Activated naive CD4-positive, alpha-beta T cell treated with anti-CD3 and anti-CD28 coated beads, Interleukin-2, amount 50 U/mL, for 24 hours (primary cell): ENCODE results near the gene STXBP6.
"Not testable (repeated sequence)": the region's sequence is repeated elsewhere in the genome, so short reads cannot be mapped to it uniquely, and the experiment has no call there.

Experiments used
- H3K27ac Mint-ChIP-seq: one replicate; pipeline ENCODE4 v1.8.0; 2021; ENCODE audit warnings: mild to moderate bottlenecking, mixed read lengths
- H3K27me3 Mint-ChIP-seq: one replicate; pipeline ENCODE4 v1.8.0; 2021; ENCODE audit warnings: mixed read lengths
- H3K36me3 Mint-ChIP-seq: one replicate; pipeline ENCODE4 v1.8.0; 2021; ENCODE audit warnings: mixed read lengths
- H3K4me1 Mint-ChIP-seq: one replicate; pipeline ENCODE4 v1.8.0; 2021; ENCODE audit warnings: mixed read lengths
- H3K4me3 Mint-ChIP-seq: one replicate; pipeline ENCODE4 v1.8.0; 2021; ENCODE audit warnings: mild to moderate bottlenecking, mixed read lengths
- H3K9me3 Mint-ChIP-seq: one replicate; pipeline ENCODE4 v1.8.0; 2021; ENCODE audit warnings: mixed read lengths

STXBP6 gene

DNA sequence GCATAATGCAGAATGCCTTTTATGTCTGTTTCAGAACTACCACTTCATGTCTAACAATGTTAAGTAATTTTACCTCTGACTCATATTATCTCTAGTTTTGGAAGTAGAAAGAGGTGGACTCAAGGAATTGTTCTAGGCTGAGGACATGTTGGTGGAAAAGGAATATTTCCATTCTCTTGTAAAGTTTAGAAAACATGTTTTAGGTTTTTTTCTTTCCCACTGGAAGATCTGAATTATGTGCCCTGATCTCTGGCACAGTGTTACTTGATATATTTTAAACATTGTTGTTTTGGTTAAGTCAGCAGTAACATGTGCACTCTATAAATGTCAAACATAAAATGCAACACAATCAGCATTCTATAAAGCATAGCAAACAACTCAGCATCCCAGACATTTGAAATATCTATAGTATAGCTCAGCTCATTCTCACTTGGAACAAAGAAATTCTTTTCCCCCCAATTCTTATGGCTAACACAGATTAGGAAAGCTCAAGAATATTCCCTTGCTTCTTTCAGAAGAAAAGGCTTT is 202.3 kb downstream of the STXBP6 start:
- H3K9me3 Mint-ChIP-seq, result no peaks in the 10 kb centered on the region
- H3K4me1 Mint-ChIP-seq, result no peaks in the 10 kb centered on the region
- no peaks in the 10 kb centered on the region for H3K36me3 Mint-ChIP-seq
- no peak overlapping the region for H3K4me3 Mint-ChIP-seq
- H3K27me3 Mint-ChIP-seq, result peaks cover 14% of the 10 kb centered on the region
- H3K27ac Mint-ChIP-seq, result no peak overlapping the region

DNA sequence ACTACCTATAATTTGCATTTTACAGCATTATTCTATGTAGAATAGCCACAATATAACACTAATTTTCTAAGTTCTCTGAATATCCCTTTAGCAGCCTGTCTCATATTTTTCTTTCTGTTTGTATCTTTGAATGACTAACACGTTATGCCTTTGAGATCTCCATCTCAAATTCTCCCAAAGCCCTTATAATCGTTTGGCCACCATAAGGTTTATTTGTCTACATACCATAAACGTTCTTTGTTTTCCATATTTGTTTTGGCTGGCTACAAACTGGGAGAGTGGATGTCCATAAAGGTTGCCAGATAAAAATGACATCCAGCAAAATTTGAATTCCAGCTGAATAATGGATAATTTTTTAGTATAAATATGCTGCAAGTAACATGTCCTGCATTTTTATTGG is 203.7 kb downstream of the STXBP6 start:
- Mint-ChIP-seq H3K27me3 (peaks cover 14% of the 10 kb centered on the region), H3K36me3 (no peaks in the 10 kb centered on the region), H3K4me3 (no peak overlapping the region), H3K9me3 (no peaks in the 10 kb centered on the region), H3K4me1 (no peaks in the 10 kb centered on the region), H3K27ac (no peak overlapping the region)

DNA sequence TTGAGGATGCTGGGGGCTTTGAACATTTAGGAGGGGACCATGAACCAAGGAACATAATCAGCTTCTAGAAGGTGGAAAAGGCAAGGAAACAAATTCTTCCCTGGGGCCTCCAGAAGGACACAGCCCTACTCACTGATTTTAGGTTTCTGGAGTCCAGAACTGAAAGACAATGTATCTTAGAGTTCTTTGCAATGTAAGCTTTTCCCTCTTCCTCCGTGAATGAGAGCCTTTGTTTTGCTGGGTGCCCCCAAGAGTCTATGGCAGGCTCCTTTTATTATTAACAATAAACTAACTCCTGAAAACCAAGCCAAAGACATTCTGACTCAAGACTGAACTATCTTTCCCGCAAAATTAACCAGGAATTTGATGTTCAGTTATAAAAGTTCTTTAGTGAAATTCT is 204.1 kb downstream of the STXBP6 start:
- Mint-ChIP-seq H3K36me3 (no peaks in the 10 kb centered on the region), H3K4me1 (no peaks in the 10 kb centered on the region), H3K27me3 (peaks cover 14% of the 10 kb centered on the region), H3K9me3 (no peaks in the 10 kb centered on the region), H3K4me3 (no peak overlapping the region), H3K27ac (no peak overlapping the region)

DNA sequence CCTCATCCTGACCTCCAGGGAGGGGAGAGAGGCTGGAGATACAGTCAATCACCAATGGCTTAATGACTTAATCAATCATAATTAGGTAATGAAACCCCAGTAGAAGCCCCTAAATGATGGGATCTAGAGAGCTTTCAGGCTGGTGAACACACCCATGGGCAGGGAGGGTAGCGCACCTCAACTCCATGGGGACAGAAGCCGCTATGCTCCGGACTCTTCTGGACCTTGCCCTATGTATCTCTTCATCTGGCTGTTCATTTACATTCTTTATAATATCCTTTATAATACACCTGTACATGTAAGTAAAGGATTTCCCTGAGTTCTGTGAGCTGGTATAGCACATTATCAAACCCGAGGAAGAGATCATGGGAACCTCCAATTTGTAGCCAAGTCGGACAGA is 205.9 kb downstream of the STXBP6 start:
- Mint-ChIP-seq H3K9me3 (no peaks in the 10 kb centered on the region), H3K4me3 (no peak overlapping the region), H3K27ac (no peak overlapping the region), H3K36me3 (no peaks in the 10 kb centered on the region), H3K27me3 (peaks cover 14% of the 10 kb centered on the region), H3K4me1 (no peaks in the 10 kb centered on the region)

DNA sequence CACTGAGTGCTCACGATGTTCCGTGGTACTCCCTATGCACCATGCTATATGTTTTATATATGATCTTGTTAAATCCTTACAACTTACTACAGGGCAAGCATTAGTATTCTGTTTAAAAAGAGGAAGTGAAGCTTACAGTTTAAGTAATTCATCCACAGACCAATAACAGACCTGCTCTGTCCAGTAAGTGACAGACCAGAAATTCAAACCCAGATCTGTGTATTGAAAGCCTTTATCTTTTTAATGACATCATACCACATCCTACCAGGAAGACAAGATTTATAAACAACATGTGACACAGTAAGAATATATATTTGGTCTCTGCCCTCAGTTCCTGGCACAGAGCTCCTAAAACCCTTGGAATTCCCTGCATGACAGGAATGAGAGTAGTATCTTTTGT is 206.5 kb downstream of the STXBP6 start:
- Mint-ChIP-seq H3K27me3 (peaks cover 14% of the 10 kb centered on the region), H3K27ac (no peak overlapping the region)

DNA sequence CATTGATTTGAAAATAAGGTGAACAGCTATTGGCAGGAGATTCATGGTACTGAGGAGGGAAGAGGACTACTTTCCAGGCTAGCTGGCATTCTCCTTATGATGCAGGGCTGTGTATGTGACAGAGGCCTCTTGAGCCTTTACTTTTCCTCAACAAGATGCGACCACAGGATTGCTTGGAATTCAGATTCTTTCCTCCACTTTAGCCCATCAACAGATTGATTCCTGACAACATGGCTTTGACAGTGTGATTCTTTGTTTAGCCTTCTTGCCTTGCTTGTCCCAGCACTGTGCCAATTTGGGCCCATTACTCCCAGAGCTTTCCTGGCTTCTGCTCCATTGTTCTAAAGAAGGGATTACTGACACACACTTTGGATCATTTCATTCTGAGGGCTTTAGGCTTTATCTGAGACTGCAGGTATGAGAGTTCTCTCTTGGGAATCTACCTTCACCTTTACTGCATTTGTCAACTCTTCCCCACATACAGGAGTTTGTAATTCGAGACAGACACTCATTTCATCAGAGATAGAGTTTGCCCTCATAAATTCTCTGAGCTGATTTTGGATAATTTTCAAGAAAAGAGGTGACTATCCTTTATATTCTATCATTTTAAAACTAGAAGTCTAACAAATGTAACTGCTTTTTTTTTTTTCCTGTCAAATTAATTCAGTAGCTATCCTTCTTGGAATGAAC is 209.6 kb downstream of the STXBP6 start:
- H3K27me3 Mint-ChIP-seq, result peaks cover 10% of the 10 kb centered on the region
- H3K27ac Mint-ChIP-seq, result no peak overlapping the region
- H3K9me3 Mint-ChIP-seq, result no peaks in the 10 kb centered on the region
- no peaks in the 10 kb centered on the region for H3K4me1 Mint-ChIP-seq
- H3K36me3 Mint-ChIP-seq, result no peaks in the 10 kb centered on the region
- H3K4me3 Mint-ChIP-seq, result no peak overlapping the region

More for the DNA sequence above, 206.5 kb downstream of the STXBP6 start:
- Mint-ChIP-seq H3K9me3 (no peaks in the 10 kb centered on the region), H3K4me1 (no peaks in the 10 kb centered on the region), H3K4me3 (no peak overlapping the region), H3K36me3 (no peaks in the 10 kb centered on the region)

DNA sequence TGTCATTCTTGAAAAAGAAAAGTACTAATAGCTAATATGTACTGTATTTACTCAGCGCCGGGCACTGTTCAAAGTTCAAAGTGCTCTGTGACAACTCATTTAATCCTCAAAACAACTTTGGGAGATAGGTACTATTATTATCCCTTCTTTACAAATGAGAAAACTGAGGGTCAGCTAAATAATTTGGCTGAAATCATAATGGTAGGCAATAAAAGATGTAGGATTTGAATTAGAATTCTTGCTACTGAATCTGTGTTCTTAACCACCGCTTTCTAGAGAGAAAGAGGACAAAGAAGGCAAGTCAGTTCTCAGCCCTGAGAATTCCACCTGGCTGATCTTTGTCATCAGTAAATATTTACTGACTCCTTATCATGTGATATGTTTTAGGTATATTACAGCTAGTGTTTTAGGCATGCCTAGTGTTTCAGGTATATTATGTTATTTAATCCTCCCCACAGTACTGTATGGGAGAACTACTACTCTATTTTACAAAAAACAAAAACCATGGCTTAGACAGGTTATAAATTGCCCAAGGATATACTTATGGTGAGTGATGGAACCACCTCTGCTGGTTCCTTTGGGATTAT is 210.2 kb downstream of the STXBP6 start:
- no peak overlapping the region for H3K4me3 Mint-ChIP-seq
- no peak overlapping the region for H3K27ac Mint-ChIP-seq
- no peaks in the 10 kb centered on the region for H3K4me1 Mint-ChIP-seq
- no peaks in the 10 kb centered on the region for H3K36me3 Mint-ChIP-seq
- H3K9me3 Mint-ChIP-seq, result no peaks in the 10 kb centered on the region
- peaks cover 13% of the 10 kb centered on the region for H3K27me3 Mint-ChIP-seq

DNA sequence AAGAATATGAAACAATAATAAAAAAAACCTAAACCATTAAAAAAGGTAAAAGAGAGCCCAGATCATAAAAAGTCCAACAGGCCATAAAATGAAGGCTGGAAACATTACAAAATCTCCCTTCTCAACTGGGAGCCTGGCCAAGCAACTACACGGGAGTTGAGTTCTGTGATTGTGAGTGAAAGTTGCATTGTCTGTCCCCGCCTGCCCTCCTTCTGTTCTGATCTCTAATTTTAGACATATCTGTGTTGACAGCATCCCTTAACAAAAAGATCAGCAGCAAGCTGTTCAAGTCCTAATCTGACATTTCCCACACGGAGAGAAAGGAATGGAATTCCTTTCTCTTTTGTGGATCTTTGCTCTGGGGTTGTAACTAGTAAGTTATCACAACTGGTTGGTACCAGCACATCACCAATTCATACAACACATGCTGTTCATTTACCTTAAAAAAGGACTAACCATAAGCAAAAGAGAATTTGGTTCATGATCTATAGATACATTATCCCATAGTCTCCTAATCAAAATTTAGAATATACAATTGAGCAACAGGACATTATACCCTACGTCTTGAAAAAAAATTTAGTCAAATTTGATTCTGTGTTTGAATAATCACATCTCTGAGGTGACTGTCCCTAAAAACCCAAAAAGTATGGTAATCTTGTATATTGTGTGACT is 210.9 kb downstream of the STXBP6 start:
- Mint-ChIP-seq H3K27me3 (peaks cover 14% of the 10 kb centered on the region), H3K9me3 (no peaks in the 10 kb centered on the region), H3K36me3 (no peaks in the 10 kb centered on the region), H3K4me3 (no peak overlapping the region), H3K27ac (no peak overlapping the region), H3K4me1 (no peaks in the 10 kb centered on the region)

DNA sequence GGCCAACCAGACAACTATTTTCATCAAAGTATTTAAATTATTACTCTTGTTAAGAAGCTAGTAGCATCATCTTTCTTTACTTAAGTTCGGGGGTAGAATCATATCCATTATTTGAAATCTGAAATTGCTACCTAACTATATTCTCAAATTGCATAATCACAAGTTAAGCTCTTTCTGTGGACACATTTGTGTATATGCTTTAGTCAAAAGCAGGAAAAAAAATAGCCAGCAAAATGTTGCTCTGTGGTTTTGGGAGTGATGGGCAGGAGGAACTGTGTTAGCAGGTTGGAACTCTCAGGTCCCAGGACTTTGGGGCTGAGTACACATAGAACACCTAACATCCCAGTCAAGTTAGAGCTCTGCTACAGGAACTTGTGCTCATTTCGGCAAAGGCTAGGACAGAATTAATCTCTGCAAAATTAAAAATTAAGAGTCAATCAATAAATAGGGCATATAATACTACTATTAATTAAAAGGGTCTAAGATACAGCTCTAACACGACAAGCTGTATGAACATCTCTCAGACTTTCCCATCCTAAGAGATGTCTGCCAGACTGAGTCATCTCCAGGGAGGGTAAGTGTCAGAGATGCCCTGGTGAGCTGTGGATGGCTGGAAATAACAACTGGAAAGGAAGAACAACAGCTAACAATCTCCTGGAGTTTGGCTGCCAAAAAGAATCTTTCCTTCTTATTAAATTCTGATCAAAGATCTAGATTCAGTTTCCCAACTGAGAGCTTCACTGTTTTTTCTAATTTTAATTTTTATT is 212.5 kb downstream of the STXBP6 start:
- no peak overlapping the region for H3K27ac Mint-ChIP-seq
- H3K27me3 Mint-ChIP-seq, result peaks cover 16% of the 10 kb centered on the region
- H3K36me3 Mint-ChIP-seq, result no peaks in the 10 kb centered on the region
- no peaks in the 10 kb centered on the region for H3K9me3 Mint-ChIP-seq
- no peaks in the 10 kb centered on the region for H3K4me1 Mint-ChIP-seq
- no peak overlapping the region for H3K4me3 Mint-ChIP-seq

DNA sequence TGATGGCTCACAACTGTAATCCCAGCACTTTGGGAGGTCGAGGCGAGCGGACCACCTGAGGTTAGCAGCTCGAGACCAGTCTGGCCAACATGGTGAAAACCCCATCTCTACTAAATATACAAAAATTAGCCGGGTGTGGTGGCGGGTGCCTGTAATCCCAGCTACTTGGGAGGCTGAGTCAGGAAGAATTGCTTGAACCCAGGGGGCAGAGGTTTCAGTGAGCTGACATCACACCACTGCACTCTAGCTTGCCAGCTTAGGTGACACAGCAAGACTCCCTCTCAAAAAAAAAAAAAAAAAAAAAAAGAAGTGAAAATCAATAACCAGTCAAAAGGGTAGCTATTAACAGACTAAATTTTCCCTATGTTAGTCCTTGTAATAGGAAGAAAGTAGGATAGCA is 213.6 kb downstream of the STXBP6 start:
- H3K36me3 Mint-ChIP-seq, H3K4me1 Mint-ChIP-seq, H3K27ac Mint-ChIP-seq, H3K9me3 Mint-ChIP-seq, H3K4me3 Mint-ChIP-seq: not testable (repeated sequence)
- peaks cover 16% of the 10 kb centered on the region for H3K27me3 Mint-ChIP-seq

DNA sequence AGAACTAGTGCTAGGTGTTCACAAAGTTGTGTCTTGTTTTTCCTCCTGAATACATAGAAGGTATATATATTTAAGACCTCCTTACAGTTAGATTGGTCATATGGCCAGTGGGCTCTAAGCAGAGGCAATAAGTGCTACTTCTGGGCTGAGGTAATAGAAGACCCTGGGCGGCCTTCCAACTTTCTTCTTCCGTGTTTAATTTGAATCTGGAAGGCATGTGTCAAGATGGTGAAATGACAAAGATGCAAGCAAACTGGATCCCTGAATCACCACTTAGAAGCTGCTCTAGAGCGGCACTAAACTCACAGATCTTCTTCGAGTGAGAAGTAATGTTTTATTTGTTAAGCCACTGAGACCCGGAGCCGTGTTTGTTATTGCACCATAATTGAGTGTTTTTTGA is 215.0 kb downstream of the STXBP6 start:
- Mint-ChIP-seq H3K27ac (no peak overlapping the region), H3K36me3 (no peaks in the 10 kb centered on the region), H3K9me3 (no peaks in the 10 kb centered on the region), H3K4me3 (no peak overlapping the region), H3K27me3 (peaks cover 16% of the 10 kb centered on the region), H3K4me1 (no peaks in the 10 kb centered on the region)

DNA sequence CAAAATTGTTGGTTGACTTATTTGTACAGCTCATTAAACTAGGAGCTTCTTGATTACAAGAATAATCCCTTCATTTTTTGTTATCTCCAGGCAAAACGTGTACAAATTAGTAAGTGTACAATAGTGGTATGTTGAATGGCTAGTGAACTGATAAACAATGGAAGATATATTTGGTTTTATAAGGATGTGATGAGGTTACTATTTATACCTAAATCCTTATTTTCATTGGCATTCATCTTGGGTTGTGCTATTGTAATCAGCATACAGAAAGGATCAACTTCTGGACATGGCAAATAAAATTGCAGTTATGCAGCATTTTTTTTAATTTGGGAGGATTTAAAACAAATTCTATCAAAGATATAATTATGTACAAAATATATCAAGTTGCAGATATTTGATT is 216.6 kb downstream of the STXBP6 start:
- H3K36me3 Mint-ChIP-seq, result no peaks in the 10 kb centered on the region
- H3K9me3 Mint-ChIP-seq, result no peaks in the 10 kb centered on the region
- H3K27ac Mint-ChIP-seq, result no peak overlapping the region
- no peak overlapping the region for H3K4me3 Mint-ChIP-seq
- H3K4me1 Mint-ChIP-seq, result no peaks in the 10 kb centered on the region
- H3K27me3 Mint-ChIP-seq, result peaks cover 16% of the 10 kb centered on the region

DNA sequence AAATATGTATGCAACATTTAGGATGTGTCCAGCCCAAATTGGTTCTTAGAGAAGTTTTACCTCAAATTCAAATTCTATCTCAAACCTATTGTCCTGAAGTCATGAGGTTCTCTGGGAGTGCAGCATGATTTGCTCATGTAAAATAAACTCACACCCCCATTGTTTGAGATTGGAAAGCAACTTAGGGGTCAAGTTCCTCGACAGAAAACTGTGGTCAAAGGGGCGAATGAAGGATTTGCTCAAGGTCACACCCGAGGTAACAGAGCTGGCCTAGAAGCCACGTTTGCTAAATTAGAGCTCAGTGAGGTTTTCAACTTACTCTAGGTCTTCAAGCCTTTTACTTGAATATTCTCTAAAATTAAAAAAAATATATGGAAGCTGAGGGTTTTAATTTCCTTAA is 218.3 kb downstream of the STXBP6 start:
- Mint-ChIP-seq H3K27ac (no peak overlapping the region), H3K4me3 (no peak overlapping the region), H3K27me3 (peaks cover 18% of the 10 kb centered on the region), H3K9me3 (no peaks in the 10 kb centered on the region), H3K4me1 (no peaks in the 10 kb centered on the region), H3K36me3 (no peaks in the 10 kb centered on the region)

DNA sequence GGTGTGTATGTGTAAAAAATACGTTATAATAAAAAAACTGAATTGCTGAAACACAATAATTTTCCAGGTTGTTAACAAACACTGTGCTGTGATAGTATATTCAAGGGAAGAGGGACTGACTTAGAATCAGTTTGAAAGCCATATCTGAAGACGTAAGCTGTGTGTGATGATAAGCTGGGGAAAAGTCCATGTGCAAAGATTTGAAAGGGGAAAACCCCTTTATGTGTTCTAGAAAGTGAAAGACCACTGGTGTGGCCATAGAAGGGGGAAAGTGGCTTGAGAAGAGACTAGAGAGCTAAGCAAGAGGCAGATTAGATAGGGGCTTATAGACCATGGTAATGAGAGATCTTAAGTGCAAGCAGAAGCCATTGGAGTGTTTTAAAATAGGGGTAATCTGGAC is 220.1 kb downstream of the STXBP6 start:
- H3K36me3 Mint-ChIP-seq, result no peaks in the 10 kb centered on the region
- H3K27ac Mint-ChIP-seq, result no peak overlapping the region

DNA sequence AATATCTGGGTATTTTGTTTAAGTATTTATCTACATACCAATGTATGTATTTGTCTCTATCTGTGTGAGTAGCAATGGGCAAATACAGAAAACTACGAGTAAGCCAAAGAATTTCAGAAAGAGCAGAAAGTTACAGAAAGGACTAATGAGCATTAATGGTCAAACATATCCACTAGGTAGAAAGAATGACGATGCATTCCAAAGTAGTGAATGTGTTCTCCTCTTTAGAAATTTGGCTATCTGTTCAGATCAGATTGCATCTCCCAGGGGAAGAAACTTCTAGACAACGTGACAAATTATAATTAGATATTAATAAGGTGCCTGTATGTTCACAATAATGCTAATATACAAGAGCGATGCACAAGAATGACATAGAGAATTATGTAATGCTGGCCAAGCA is 221.5 kb downstream of the STXBP6 start:
- Mint-ChIP-seq H3K27ac (no peak overlapping the region), H3K27me3 (peaks cover 13% of the 10 kb centered on the region), H3K9me3 (no peaks in the 10 kb centered on the region), H3K36me3 (no peaks in the 10 kb centered on the region), H3K4me1 (no peaks in the 10 kb centered on the region), H3K4me3 (no peak overlapping the region)

More for the DNA sequence above, 220.1 kb downstream of the STXBP6 start:
- Mint-ChIP-seq H3K4me1 (no peaks in the 10 kb centered on the region), H3K27me3 (peaks cover 16% of the 10 kb centered on the region), H3K4me3 (no peak overlapping the region), H3K9me3 (no peaks in the 10 kb centered on the region)

DNA sequence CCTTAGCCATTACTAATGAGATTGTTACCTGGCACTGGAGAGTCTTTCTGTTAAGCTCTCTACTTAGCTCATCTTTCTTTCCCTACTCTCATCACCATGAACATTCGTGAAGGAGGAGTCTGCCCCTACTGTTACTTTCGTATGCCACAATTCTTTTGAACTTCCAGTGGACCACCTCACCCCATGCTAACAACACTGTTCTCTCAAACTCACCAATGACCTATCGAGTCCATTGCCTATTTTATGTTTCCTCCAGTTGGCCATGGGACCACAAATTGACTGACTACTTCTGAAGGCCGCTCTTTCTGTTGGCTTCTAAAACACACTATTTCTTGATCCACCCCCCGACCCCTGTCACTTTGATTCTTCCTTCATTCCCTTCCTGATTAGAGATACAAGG is 223.6 kb downstream of the STXBP6 start:
- no peaks in the 10 kb centered on the region for H3K36me3 Mint-ChIP-seq
- no peak overlapping the region for H3K4me3 Mint-ChIP-seq
- H3K9me3 Mint-ChIP-seq, result no peaks in the 10 kb centered on the region
- H3K27me3 Mint-ChIP-seq, result peaks cover 13% of the 10 kb centered on the region
- H3K4me1 Mint-ChIP-seq, result no peaks in the 10 kb centered on the region
- no peak overlapping the region for H3K27ac Mint-ChIP-seq
